Kidney epithelial cell (primary cell): Measurements from ENCODE around the gene PPP1R2. TPM values are rescaled to one million over a fixed set of nuclear protein-coding genes. Genes with fewer than 3 reads are reported as not detected.

Experiments used
- DNase-seq: peaks from one replicate; pipeline ENCODE4 v3.0.0-alpha.2; 2010; ENCODE audit warnings: low read depth
- H3K27me3 ChIP-seq: 2 replicates; pipeline ENCODE4 v1.6.0; 2011; ENCODE audit warnings: low read length; ENCODE audit not compliant: control insufficient read depth, insufficient read depth
- H3K36me3 ChIP-seq: 2 replicates; pipeline ENCODE4 v1.5.1; 2011; ENCODE audit warnings: low read length; ENCODE audit not compliant: control insufficient read depth, insufficient read depth
- H3K4me3 ChIP-seq: 2 replicates; pipeline ENCODE4 v1.5.1; 2011; ENCODE audit warnings: low read depth, mild to moderate bottlenecking, control low read depth, low read length
- total RNA-seq: library from RNA; depleted of rRNA; stranded (reverse); fragments of >200 nt; gene quantifications from 2 replicates; pipeline ENCODE4 v1.2.3, GENCODE V29; 2015
- TF ChIP-seq, protein P1 (sequence below): IDR thresholded peaks from 2 replicates; pipeline ENCODE4 v1.5.1; 2011; ENCODE audit warnings: mild to moderate bottlenecking, moderate library complexity, low read length, control low read depth, inconsistent platforms; ENCODE audit not compliant: insufficient read depth, poor library complexity, severe bottlenecking

PPP1R2 gene
- total RNA-seq, 1 donor from 2014 or later, result 50.8 TPM

DNA sequence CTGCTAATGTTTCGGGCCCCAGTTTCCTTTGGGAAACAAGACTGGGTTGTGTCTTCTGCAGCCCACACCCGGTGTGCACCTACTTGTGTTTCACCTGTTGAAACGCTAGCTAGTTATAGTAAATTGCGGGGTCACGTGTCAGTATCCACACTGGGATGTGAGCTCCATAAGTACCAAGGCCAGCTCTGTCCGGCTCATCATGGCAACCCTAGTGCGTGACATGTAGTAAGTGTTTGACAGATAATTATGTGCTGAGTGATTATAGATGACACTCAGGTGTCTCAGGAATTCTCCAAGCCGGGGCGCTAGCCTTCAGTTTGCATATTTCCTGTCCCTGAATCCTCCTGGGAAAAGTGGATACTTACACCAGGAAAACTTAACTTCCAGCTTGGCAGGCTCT is 27.8 kb upstream of the PPP1R2 start:
- TF ChIP-seq, protein P1, sequence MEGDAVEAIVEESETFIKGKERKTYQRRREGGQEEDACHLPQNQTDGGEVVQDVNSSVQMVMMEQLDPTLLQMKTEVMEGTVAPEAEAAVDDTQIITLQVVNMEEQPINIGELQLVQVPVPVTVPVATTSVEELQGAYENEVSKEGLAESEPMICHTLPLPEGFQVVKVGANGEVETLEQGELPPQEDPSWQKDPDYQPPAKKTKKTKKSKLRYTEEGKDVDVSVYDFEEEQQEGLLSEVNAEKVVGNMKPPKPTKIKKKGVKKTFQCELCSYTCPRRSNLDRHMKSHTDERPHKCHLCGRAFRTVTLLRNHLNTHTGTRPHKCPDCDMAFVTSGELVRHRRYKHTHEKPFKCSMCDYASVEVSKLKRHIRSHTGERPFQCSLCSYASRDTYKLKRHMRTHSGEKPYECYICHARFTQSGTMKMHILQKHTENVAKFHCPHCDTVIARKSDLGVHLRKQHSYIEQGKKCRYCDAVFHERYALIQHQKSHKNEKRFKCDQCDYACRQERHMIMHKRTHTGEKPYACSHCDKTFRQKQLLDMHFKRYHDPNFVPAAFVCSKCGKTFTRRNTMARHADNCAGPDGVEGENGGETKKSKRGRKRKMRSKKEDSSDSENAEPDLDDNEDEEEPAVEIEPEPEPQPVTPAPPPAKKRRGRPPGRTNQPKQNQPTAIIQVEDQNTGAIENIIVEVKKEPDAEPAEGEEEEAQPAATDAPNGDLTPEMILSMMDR, result no peak
- DNase-seq, result no peak
- H3K36me3 ChIP-seq, result no peaks in the 10 kb centered on the region
- no peaks in the 10 kb centered on the region for H3K27me3 ChIP-seq
- no peak overlapping the region for H3K4me3 ChIP-seq

DNA sequence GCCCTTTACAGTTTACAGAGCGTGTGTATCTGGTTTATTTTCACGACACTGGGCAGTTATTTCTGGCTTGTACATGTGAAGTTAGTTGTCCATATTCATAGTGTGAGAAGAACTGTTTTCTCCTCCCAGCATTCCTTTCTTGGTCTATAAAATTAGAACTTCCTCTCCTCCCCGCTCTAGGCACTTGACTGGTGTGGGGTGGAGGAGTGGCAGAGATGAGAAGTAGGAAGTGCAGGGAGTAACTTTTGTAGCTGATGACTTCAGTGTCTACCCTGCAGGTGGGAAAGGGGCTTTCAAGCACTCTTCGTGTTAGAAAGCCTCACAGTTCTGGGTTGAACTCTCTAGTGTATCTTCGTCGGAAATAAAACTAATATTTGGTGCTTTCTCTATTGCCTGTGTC is 27.2 kb upstream of the PPP1R2 start:
- DNase-seq, result no peak
- TF ChIP-seq, protein P1, result no peak
- H3K27me3 ChIP-seq, result no peaks in the 10 kb centered on the region
- H3K36me3 ChIP-seq, result no peaks in the 10 kb centered on the region
- H3K4me3 ChIP-seq, result no peak overlapping the region

DNA sequence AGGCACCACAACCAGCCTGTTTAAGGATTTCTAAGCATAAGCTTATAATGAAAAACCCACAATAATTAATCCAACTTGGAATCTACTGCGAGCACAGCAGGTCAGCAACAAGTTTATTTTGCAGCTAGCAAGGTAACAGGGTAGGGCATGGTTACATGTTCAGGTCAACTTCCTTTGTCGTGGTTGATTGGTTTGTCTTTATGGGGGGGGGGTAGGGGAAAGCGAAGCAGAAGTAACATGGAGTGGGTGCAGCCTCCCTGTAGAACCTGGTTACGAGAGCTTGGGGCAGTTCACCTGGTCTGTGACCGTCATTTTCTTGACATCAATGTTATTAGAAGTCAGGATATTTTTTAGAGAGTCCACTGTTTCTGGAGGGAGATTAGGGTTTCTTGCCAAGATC is 25.5 kb upstream of the PPP1R2 start:
- Histone ChIP-seq H3K4me3 (no peak overlapping the region), H3K27me3 (no peaks in the 10 kb centered on the region), H3K36me3 (no peaks in the 10 kb centered on the region)
- TF ChIP-seq, protein P1, result no peak
- no peak for DNase-seq

DNA sequence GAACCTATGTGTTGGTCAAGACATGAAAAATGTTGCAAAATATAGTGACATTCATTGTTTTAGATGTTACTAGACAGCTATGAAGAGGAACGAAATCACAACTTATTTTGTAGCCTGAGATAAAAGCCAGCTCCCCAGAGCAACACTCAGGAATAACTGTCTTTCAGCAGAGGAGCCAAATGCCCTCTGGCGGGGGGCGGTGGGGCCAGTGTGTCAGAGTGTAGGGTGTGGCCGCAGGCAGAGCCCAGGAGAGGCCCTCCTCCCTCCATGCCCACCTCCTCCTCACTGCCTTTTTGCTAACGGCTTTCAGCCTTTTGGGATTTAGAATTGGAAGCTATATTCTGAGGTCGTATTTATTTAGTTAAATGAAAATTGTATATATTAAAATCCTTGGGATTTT is 23.7 kb upstream of the PPP1R2 start:
- DNase-seq, result no peak
- H3K4me3 ChIP-seq, result no peak overlapping the region
- TF ChIP-seq, protein P1, result no peak

DNA sequence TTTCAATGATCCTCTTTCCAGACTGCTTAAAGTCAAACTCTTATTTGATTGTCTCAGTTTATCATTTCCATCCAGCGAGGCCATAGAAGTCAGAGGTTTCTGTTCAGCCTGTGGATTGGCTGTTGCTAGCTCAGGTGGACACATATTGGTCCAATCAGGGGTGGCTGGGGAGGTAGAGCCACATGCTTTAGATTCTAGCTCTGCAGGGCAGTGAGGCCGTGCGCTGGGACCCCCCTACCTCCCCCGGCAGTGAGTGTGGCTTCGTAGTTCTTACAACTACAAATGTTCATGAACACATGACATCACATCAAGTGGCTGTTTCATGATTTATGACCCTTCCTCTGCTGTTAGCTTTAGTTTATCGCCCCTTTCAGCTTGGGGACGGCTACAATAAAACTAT is 22.6 kb upstream of the PPP1R2 start:
- Histone ChIP-seq H3K36me3 (no peaks in the 10 kb centered on the region), H3K4me3 (no peak overlapping the region), H3K27me3 (no peaks in the 10 kb centered on the region)
- TF ChIP-seq, protein P1, result no peak
- no peak for DNase-seq

More for the DNA sequence above, 23.7 kb upstream of the PPP1R2 start:
- Histone ChIP-seq H3K27me3 (no peaks in the 10 kb centered on the region), H3K36me3 (no peaks in the 10 kb centered on the region)

DNA sequence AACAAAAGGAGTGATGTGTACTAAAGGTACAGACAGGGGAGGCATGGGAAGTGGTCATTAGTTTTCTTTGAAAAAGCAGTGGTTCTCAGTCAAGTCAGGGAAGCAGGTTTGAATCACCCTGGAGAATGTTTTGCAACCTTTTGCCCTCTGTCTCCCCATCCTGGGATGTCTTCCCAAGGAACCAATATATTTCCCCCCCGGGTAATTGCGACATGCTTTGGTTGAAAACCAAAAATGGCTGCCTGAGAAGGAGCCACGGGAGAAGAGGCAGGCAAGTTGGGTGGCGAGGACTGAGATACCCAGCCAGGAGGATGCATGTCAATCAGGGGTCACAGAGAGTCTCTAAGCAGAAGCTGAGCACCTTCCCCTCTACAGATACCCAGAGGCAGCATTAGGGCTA is 20.2 kb upstream of the PPP1R2 start:
- H3K27me3 ChIP-seq, result no peaks in the 10 kb centered on the region
- DNase-seq, result no peak
- no peaks in the 10 kb centered on the region for H3K36me3 ChIP-seq
- H3K4me3 ChIP-seq, result no peak overlapping the region
- TF ChIP-seq, protein P1, result no peak
